ENCODE data around the gene HSPA14. TPM values are rescaled to one million over a fixed set of nuclear protein-coding genes. Genes with fewer than 3 reads are reported as not detected.
A peak's percentile ranks its signal among the peaks of the same experiment; 100 is the strongest.

HSPA14 gene
- total RNA-seq, 1 experiment from 2014 or later = 30.1 TPM

GRCh38 chr10:14878266-14879123 lies 40.4 kb downstream of the HSPA14 start, which contains the start of gene SUV39H2 (continued):
- no peak for TF ChIP-seq E2F1 (CRISPR knock-in tag; IDR thresholded peaks at IDR 0.05)
- peak; percentile 20; the same call in 1 of the 2 replicates for TF ChIP-seq USF2 (CRISPR knock-in tag; IDR thresholded peaks at IDR 0.05)
- no peak for TF ChIP-seq CBFB (CRISPR knock-in tag; IDR thresholded peaks at IDR 0.05; ENCODE audit: low read depth)
- peak; percentile 70 for TF ChIP-seq IRF1 (CRISPR knock-in tag; IDR thresholded peaks at IDR 0.05)
- no peak for TF ChIP-seq GTF2I (CRISPR knock-in tag; conservative IDR thresholded peaks at IDR 0.05)
- peak; percentile 85 for TF ChIP-seq FOXK1 (CRISPR knock-in tag; IDR thresholded peaks at IDR 0.05)
- peak; percentile 72 for TF ChIP-seq USF1 (CRISPR knock-in tag; IDR thresholded peaks at IDR 0.05)
- TF ChIP-seq NR2C2 (CRISPR knock-in tag; IDR thresholded peaks at IDR 0.05) = no peak
- TF ChIP-seq KAT7 (CRISPR knock-in tag; IDR thresholded peaks at IDR 0.05; ENCODE audit: borderline replicate concordance) = no peak
- TF ChIP-seq ZBTB21 (CRISPR knock-in tag; IDR thresholded peaks at IDR 0.05; ENCODE audit: borderline replicate concordance) = peak; percentile 26
- TF ChIP-seq ZMAT4 (CRISPR knock-in tag; IDR thresholded peaks at IDR 0.05) = no peak
- no peak for TF ChIP-seq ZNF671 (CRISPR knock-in tag; IDR thresholded peaks at IDR 0.05)
- 0 out of 2 replicates have a peak, but pooled peaks have one; percentile 19 for TF ChIP-seq ZNF121 (CRISPR knock-in tag; IDR thresholded peaks at IDR 0.05)
- no peak for TF ChIP-seq NR3C1 (CRISPR knock-in tag; conservative IDR thresholded peaks at IDR 0.05; ENCODE audit: low read depth)
- peak; percentile 62; the same call in 1 of the 2 replicates for TF ChIP-seq HMGXB4 (CRISPR knock-in tag; IDR thresholded peaks at IDR 0.05)
- peak; percentile 59 for TF ChIP-seq SP1 (CRISPR knock-in tag; conservative IDR thresholded peaks at IDR 0.05)
- TF ChIP-seq MAX (CRISPR knock-in tag; IDR thresholded peaks at IDR 0.05) = peak; percentile 94

- no peak for ATAC-seq
- POLR2A ChIA-PET = interaction anchor here (1.0 to 3.9 kb wide), 7 partner anchors 13 to 325 kb away, joined by 3 to 75 read pairs (median 4); partner anchors contain the start of genes CDNF, DCLRE1C, HSPA14 and MEIG1
- Mint-ChIP-seq H3K4me1 (peaks cover 43% of the 10 kb centered on the region), H3K4me3 (peak overlapping the region; percentile 90), H3K9me3 (no peaks in the 10 kb centered on the region), H3K27ac (peak overlapping the region; percentile 84), H3K36me3 (peaks cover 13% of the 10 kb centered on the region), H3K27me3 (ENCODE audit: low read depth) (no peaks in the 10 kb centered on the region)
- CTCF ChIA-PET = interaction anchor here (0.9 to 1.8 kb wide), 9 partner anchors 10 to 678 kb away, joined by 3 to 11 read pairs (median 4); partner anchors contain the start of genes CDNF, DCLRE1C, HSPA14 and MEIG1
- peak; percentile 28 for DNase-seq (ENCODE audit: low spot score)
- TF ChIP-seq E2F4 (CRISPR knock-in tag; IDR thresholded peaks at IDR 0.05; ENCODE audit: borderline replicate concordance, low read depth) = 0 out of 2 replicates have a peak, but pooled peaks have one; percentile 14
- no peak for TF ChIP-seq GRHL2 (CRISPR knock-in tag; IDR thresholded peaks at IDR 0.05; ENCODE audit: insufficient replicate concordance, severe bottlenecking)
- TF ChIP-seq NR2C2 (CRISPR knock-in tag; IDR thresholded peaks at IDR 0.05) = no peak
- peak; percentile 24; the same call in 1 of the 2 replicates for TF ChIP-seq HMGXB4 (CRISPR knock-in tag; IDR thresholded peaks at IDR 0.05)
- no peak for TF ChIP-seq JUN (CRISPR knock-in tag; IDR thresholded peaks at IDR 0.05)
- TF ChIP-seq ZNF263 (CRISPR knock-in tag; IDR thresholded peaks at IDR 0.05; ENCODE audit: low read depth) = no peak
- peak; percentile 43; the same call in 1 of the 2 replicates for TF ChIP-seq MAX (CRISPR knock-in tag; IDR thresholded peaks at IDR 0.05)
- TF ChIP-seq TCF7 (CRISPR knock-in tag; IDR thresholded peaks at IDR 0.05; ENCODE audit: low read depth) = 0 out of 2 replicates have a peak, but pooled peaks have one; percentile 10
- TF ChIP-seq ZNF317 (CRISPR knock-in tag; IDR thresholded peaks at IDR 0.05; ENCODE audit: borderline replicate concordance, low read depth) = no peak
Observed at GRCh38 chr10:14879124-14879927, 41.2 kb downstream of the HSPA14 start.

Data from WTC11 (cell line).